Caco-2 (cell line): ENCODE measurements around the gene CADPS2. TPM values are rescaled to one million over a fixed set of nuclear protein-coding genes. Genes with fewer than 3 reads are reported as not detected.

Experiments
- BruUV-seq: library from RNA; stranded (reverse); fragments of 400-500 nt; replicated peaks from 2 replicates; lab custom pipeline; 2021; lab: Mats Ljungman, UMichigan
- CTCF ChIA-PET: fragments of 300-600 bp; sonication (Branson Sonifier 250); formaldehyde crosslinking; loops from one replicate; lab custom pipeline; 2022; ENCODE audit warnings: antibody characterized with exemption; lab: Charles Lee
- POLR2A ChIA-PET: fragments of 300-600 bp; sonication (Branson Sonifier 250); formaldehyde crosslinking; loops from one replicate; lab custom pipeline; 2022; ENCODE audit warnings: antibody characterized with exemption; lab: Charles Lee
- DNase-seq, 2 experiments: peaks; one replicate each; pipeline versions ENCODE4 v3.0.0 to v3.0.0-alpha.2; 2020 to 2022
- H3K27me3 ChIP-seq: replicated peaks from 2 replicates; pipeline ENCODE4 v1.6.0; 2011; ENCODE audit warnings: low read length; ENCODE audit not compliant: control insufficient read depth, insufficient read depth
- H3K36me3 ChIP-seq: 2 replicates; pipeline ENCODE4 v1.5.1; 2011; ENCODE audit warnings: low read length; ENCODE audit not compliant: control insufficient read depth, insufficient read depth
- H3K4me1 ChIP-seq: fragments of 250-450 bp; sonication (Bioruptor Pico); 2 replicates; pipeline ENCODE4 v1.5.1; 2020; ENCODE audit warnings: mild to moderate bottlenecking
- H3K4me3 ChIP-seq: 2 replicates; pipeline ENCODE4 v1.5.1; 2011; ENCODE audit warnings: low read depth, mild to moderate bottlenecking, control low read depth, low read length
- H3K9me3 ChIP-seq: fragments of 250-450 bp; sonication (Bioruptor Pico); 2 replicates; pipeline ENCODE4 v1.5.1; 2020; ENCODE audit warnings: mild to moderate bottlenecking, moderate library complexity
- H3K27ac Mint-ChIP-seq: one replicate; pipeline ENCODE4 v1.8.0; 2022; ENCODE audit warnings: mixed read lengths; ENCODE audit not compliant: unreplicated experiment
- H3K27me3 Mint-ChIP-seq: one replicate; pipeline ENCODE4 v1.8.0; 2022; ENCODE audit warnings: mixed read lengths; ENCODE audit not compliant: insufficient read depth, unreplicated experiment
- H3K36me3 Mint-ChIP-seq: one replicate; pipeline ENCODE4 v1.8.0; 2022; ENCODE audit warnings: mild to moderate bottlenecking, mixed read lengths; ENCODE audit not compliant: insufficient read depth, unreplicated experiment
- H3K4me1 Mint-ChIP-seq: one replicate; pipeline ENCODE4 v1.8.0; 2022; ENCODE audit warnings: low read depth, mixed read lengths; ENCODE audit not compliant: unreplicated experiment
- H3K4me3 Mint-ChIP-seq: one replicate; pipeline ENCODE4 v1.8.0; 2022; ENCODE audit warnings: mild to moderate bottlenecking, moderate library complexity, mixed read lengths; ENCODE audit not compliant: unreplicated experiment
- H3K9me3 Mint-ChIP-seq: one replicate; pipeline ENCODE4 v1.8.0; 2022; ENCODE audit warnings: mixed read lengths; ENCODE audit not compliant: unreplicated experiment
- intact Hi-C: fragments of 100-400 bp; cut with micrococcal nuclease; formaldehyde crosslinking; loops from one replicate; pipeline ENCODE4 v1.10.0; 2022; ENCODE audit not compliant: unreplicated experiment
- total RNA-seq: library from RNA; stranded (reverse); gene quantifications from 2 replicates; pipeline ENCODE4 v1.2.3, GENCODE V29; 2022
- TF ChIP-seq, protein P1 (sequence below), 2 experiments: fragments of 200-600 bp in 1 of 2; IDR thresholded peaks; 1 replicate in 1 of 2; 2 replicates in 1 of 2; pipeline versions ENCODE4 v1.5.1 to v1.8.0; 2011 to 2022; ENCODE audit warnings: antibody characterized with exemption in 1 of 2, control low read depth in 1 of 2, inconsistent platforms in 1 of 2, low read depth in 1 of 2, low read length in 1 of 2, mild to moderate bottlenecking in 1 of 2, moderate library complexity in 1 of 2; ENCODE audit not compliant: insufficient read depth in 1 of 2, severe bottlenecking in 1 of 2, unreplicated experiment in 1 of 2

CADPS2 gene
- total RNA-seq, 1 experiment from 2014 or later: 2.7 TPM

DNA sequence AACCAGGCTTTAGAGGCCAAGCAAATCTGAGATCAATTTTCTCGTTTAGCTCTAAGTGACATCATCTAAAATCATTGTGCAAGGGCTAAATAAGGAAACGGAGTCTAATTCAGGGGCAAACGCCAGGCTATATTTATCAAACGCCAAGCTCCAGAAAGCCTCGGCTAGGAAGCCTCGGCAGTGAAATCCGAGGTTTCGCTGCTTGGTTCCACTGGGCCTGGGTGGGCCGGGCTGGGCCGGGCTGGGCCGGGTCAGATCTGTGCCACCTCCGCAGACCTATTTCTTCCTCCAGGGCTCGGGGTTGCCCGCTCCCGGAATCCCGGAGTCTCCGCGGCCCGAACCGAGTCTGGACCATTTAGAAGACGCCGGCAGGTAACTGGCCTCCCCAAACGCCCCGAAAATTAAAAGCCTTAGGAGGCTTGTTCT, 581.3 kb downstream of the CADPS2 start:
- POLR2A ChIA-PET: no interaction called here
- BruUV-seq: no TSS peak
- Mint-ChIP-seq H3K36me3 (no peaks in the 10 kb centered on the region), H3K27ac (no peak overlapping the region), H3K9me3 (no peaks in the 10 kb centered on the region), H3K4me1 (no peaks in the 10 kb centered on the region), H3K4me3 (peak overlapping the region; percentile 69), H3K27me3 (peaks cover 36% of the 10 kb centered on the region)
- TF ChIP-seq, protein P1, sequence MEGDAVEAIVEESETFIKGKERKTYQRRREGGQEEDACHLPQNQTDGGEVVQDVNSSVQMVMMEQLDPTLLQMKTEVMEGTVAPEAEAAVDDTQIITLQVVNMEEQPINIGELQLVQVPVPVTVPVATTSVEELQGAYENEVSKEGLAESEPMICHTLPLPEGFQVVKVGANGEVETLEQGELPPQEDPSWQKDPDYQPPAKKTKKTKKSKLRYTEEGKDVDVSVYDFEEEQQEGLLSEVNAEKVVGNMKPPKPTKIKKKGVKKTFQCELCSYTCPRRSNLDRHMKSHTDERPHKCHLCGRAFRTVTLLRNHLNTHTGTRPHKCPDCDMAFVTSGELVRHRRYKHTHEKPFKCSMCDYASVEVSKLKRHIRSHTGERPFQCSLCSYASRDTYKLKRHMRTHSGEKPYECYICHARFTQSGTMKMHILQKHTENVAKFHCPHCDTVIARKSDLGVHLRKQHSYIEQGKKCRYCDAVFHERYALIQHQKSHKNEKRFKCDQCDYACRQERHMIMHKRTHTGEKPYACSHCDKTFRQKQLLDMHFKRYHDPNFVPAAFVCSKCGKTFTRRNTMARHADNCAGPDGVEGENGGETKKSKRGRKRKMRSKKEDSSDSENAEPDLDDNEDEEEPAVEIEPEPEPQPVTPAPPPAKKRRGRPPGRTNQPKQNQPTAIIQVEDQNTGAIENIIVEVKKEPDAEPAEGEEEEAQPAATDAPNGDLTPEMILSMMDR (IDR thresholded peaks at IDR 0.05; ENCODE audit: insufficient read depth in 1 of 2, low read depth in 1 of 2, low read length in 1 of 2, severe bottlenecking in 1 of 2, unreplicated experiment in 1 of 2): no peak
- intact Hi-C loops: no loop called here
- no peak for DNase-seq
- Histone ChIP-seq H3K27me3 (peaks cover 4% of the 10 kb centered on the region; the same call in 1 of the 2 replicates), H3K4me3 (peak overlapping the region; percentile 27), H3K9me3 (no peaks in the 10 kb centered on the region), H3K36me3 (no peaks in the 10 kb centered on the region), H3K4me1 (0 out of 2 replicates have a peak, but pooled peaks cover 6% of the 10 kb centered on the region)
- CTCF ChIA-PET: no interaction called here

DNA sequence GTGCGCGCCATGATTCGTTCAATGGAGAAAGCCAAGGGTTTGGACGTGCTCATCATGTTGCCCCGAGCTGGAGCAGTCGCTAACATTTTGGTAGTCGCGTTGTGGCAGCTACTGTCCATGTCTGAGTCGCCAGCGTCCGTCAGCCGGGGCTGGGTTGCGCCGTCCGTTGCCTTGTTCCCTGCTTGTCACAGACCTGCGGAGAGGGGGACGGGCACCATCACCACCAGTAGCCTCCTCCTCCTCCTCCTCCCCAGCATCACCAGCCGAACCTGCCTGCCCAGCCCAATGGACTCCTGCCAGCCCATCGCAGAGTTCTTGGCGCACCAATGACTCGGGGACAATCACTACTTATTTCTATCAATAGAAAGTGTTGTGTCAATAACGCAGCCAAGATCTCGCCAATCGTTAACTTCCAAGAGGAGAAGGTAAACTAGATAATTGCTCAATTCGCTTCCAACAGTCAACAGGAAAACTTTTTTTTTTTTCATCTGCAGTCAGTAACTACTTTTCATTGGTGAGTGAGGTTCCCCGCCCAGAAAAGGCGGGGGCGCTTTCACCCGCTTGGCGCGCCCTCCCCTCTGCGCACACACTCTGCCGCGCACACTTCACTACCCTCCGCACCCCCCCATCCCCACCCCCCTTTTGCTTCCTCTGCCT, 581.8 kb downstream of the CADPS2 start, which contains the start of gene FEZF1:
TSS of gene FEZF1 (minus strand) at position 432 of the 657 bp plus-strand sequence. CDS start at position 119, 313 bp downstream.
- peaks cover 36% of the 10 kb centered on the region for H3K27me3 Mint-ChIP-seq
- Histone ChIP-seq H3K9me3 (no peaks in the 10 kb centered on the region), H3K4me3 (peak within 1 kb of the TSS; percentile 27), H3K27me3 (peaks cover 4% of the 10 kb centered on the region; the same call in 1 of the 2 replicates), H3K4me1 (0 out of 2 replicates have a peak, but pooled peaks cover 6% of the 10 kb centered on the region), H3K36me3 (no peaks in the 10 kb centered on the region)
- H3K9me3 Mint-ChIP-seq: no peaks in the 10 kb centered on the region
- DNase-seq: peak in 1 of 2 experiments; percentile 17
- no TSS peak for BruUV-seq
- no peaks in the 10 kb centered on the region for H3K36me3 Mint-ChIP-seq
- intact Hi-C loops: no loop called here
- H3K4me1 Mint-ChIP-seq: no peaks in the 10 kb centered on the region
- H3K27ac Mint-ChIP-seq: no peak within 1 kb of the TSS
- ChIA-PET POLR2A (no interaction called here), CTCF (no interaction called here)
- peak within 1 kb of the TSS; percentile 69 for H3K4me3 Mint-ChIP-seq
- TF ChIP-seq, protein P1 (IDR thresholded peaks at IDR 0.05; ENCODE audit: insufficient read depth in 1 of 2, low read depth in 1 of 2, low read length in 1 of 2, severe bottlenecking in 1 of 2, unreplicated experiment in 1 of 2): no peak

DNA sequence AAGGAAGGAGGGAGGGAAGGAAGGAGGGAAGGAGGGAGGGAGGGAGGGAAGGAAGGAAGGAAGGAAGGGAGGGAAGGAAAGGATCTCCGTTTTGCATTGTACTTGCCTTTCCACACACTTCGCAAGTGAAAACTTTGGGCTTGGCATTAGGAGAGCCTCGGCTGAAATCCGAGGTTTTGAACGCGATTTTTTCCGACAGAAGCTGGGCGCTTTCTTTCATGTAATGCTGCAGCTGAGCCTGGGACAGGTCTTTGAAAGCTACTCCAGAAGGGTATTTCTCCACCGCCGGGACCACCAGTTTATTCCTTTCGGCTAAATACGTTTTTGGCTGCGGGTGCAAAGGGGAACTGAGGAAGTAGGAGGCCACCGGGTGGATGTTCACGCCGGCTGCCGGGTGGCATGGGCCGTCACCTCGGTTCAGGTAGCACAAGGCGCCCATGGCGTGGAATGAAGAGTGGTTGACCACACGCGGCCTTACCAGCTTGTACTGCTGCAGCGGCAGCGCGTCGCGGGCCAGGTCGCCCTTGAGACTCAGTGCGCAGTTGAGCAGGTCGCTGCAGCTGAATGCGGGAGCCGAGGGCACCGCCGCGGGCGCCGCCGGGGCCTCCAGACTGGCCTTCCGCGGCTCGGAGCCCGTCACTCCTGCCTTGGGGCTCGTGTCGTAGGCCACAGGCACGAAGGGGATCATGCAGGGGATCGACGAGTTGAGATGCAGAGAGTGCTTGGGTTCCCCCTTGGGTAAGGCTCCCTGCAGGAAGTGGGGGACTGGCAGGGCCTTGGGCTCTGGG, 582.5 kb downstream of the CADPS2 start:
- ChIA-PET POLR2A (no interaction called here), CTCF (no interaction called here)
- H3K27ac Mint-ChIP-seq: no peak overlapping the region
- H3K4me3 ChIP-seq: no peak overlapping the region
- no peaks in the 10 kb centered on the region for H3K36me3 ChIP-seq
- no peaks in the 10 kb centered on the region for H3K9me3 Mint-ChIP-seq
- H3K4me3 Mint-ChIP-seq: peak overlapping the region; percentile 69
- H3K27me3 Mint-ChIP-seq: peaks cover 38% of the 10 kb centered on the region
- H3K4me1 ChIP-seq: 0 out of 2 replicates have a peak, but pooled peaks cover 6% of the 10 kb centered on the region
- intact Hi-C loops: no loop called here
- H3K9me3 ChIP-seq: no peaks in the 10 kb centered on the region
- no peaks in the 10 kb centered on the region for H3K4me1 Mint-ChIP-seq
- no peaks in the 10 kb centered on the region for H3K36me3 Mint-ChIP-seq
- peaks cover 4% of the 10 kb centered on the region; the same call in 1 of the 2 replicates for H3K27me3 ChIP-seq
- BruUV-seq: no TSS peak
- TF ChIP-seq, protein P1 (IDR thresholded peaks at IDR 0.05; ENCODE audit: insufficient read depth in 1 of 2, low read depth in 1 of 2, low read length in 1 of 2, severe bottlenecking in 1 of 2, unreplicated experiment in 1 of 2): no peak
- no peak for DNase-seq
